Measurements from ENCODE around the gene ROBO4.

DNA sequence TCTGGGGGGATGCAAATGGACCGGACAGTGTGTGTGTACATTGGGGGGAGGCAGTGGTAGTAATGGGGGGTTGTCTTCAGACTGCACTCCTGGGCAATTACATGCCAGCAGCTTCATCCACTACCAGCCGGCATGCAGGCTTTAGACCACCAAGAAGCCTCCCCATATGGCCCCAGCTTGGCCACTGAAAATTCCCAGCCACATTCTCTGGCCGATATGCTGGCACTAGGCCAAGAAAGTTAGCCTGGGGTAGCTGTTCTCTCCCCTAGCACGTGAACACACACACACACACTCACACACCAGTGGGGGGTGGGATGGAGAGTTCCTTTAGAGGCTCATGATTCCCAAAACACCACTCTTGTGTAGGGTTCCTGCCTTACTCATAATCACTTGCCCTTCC is 36.0 kb downstream of the ROBO4 start:
- TF ChIP-seq, protein P1, sequence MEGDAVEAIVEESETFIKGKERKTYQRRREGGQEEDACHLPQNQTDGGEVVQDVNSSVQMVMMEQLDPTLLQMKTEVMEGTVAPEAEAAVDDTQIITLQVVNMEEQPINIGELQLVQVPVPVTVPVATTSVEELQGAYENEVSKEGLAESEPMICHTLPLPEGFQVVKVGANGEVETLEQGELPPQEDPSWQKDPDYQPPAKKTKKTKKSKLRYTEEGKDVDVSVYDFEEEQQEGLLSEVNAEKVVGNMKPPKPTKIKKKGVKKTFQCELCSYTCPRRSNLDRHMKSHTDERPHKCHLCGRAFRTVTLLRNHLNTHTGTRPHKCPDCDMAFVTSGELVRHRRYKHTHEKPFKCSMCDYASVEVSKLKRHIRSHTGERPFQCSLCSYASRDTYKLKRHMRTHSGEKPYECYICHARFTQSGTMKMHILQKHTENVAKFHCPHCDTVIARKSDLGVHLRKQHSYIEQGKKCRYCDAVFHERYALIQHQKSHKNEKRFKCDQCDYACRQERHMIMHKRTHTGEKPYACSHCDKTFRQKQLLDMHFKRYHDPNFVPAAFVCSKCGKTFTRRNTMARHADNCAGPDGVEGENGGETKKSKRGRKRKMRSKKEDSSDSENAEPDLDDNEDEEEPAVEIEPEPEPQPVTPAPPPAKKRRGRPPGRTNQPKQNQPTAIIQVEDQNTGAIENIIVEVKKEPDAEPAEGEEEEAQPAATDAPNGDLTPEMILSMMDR (IDR thresholded peaks at IDR 0.05; ENCODE audit: insufficient read depth, low read depth, low read length) = no peak
- TF ChIP-seq EZH2 (IDR thresholded peaks at IDR 0.05; ENCODE audit: insufficient read depth, low read length) = no peak
